HepG2 (cell line): ENCODE measurements around the gene SLC36A3. TPM values are rescaled to one million over a fixed set of nuclear protein-coding genes. Genes with fewer than 3 reads are reported as not detected.

Experiments used
- CBX1 ChIP-seq: IDR thresholded peaks from one replicate; pipeline ENCODE4 v1.6.1; 2016; ENCODE audit warnings: antibody characterized with exemption, low read depth
- GABPB1 ChIP-seq: IDR thresholded peaks from 2 replicates; pipeline ENCODE4 v1.6.1; 2016; ENCODE audit warnings: mild to moderate bottlenecking, missing genetic modification reagents, moderate library complexity, missing compliant biosample characterization
- GATA4 ChIP-seq: sonication (generic); IDR thresholded peaks from 2 replicates; pipeline ENCODE4 v1.6.1; 2016; ENCODE audit warnings: antibody characterized with exemption, low read depth, borderline replicate concordance
- KAT2B ChIP-seq: fragments of 150-350 bp; IDR thresholded peaks from 2 replicates; pipeline ENCODE4 v1.6.1; 2014; ENCODE audit warnings: low read depth, low read length, borderline replicate concordance
- MED1 ChIP-seq: sonication (generic); formaldehyde crosslinking; IDR thresholded peaks from 2 replicates; pipeline ENCODE4 v1.4.0; 2020; ENCODE audit warnings: missing genetic modification reagents
- NCOA5 ChIP-seq: sonication (generic); formaldehyde crosslinking; IDR thresholded peaks from 2 replicates; pipeline ENCODE4 v1.4.0; 2020; ENCODE audit warnings: missing genetic modification reagents
- NFYC ChIP-seq: IDR thresholded peaks from 2 replicates; pipeline ENCODE4 v1.6.1; 2016; ENCODE audit warnings: missing genetic modification reagents, missing compliant biosample characterization
- ONECUT2 ChIP-seq: sonication (generic); formaldehyde crosslinking; IDR thresholded peaks from 2 replicates; pipeline ENCODE4 v1.4.0; 2020; ENCODE audit warnings: missing genetic modification reagents
- RBAK ChIP-seq: sonication (generic); formaldehyde crosslinking; IDR thresholded peaks from 2 replicates; pipeline ENCODE4 v1.5.1; 2020; ENCODE audit warnings: mild to moderate bottlenecking, missing genetic modification reagents
- SIN3B ChIP-seq: fragments of 150-350 bp; IDR thresholded peaks from 2 replicates; pipeline ENCODE4 v1.6.1; 2014; ENCODE audit warnings: low read length
- TOPORS ChIP-seq: sonication (generic); formaldehyde crosslinking; IDR thresholded peaks from 2 replicates; pipeline ENCODE4 v1.8.0; 2023; ENCODE audit warnings: mild to moderate bottlenecking, missing genetic modification reagents
- ZBTB42 ChIP-seq: sonication (generic); formaldehyde crosslinking; IDR thresholded peaks from 2 replicates; pipeline ENCODE4 v1.5.0; 2020; ENCODE audit warnings: mild to moderate bottlenecking, missing genetic modification reagents
- ZNF143 ChIP-seq: sonication (generic); formaldehyde crosslinking; IDR thresholded peaks from 2 replicates; pipeline ENCODE4 v1.4.0; 2020; ENCODE audit warnings: missing genetic modification reagents
- ZNF17 ChIP-seq: sonication (generic); formaldehyde crosslinking; IDR thresholded peaks from 2 replicates; pipeline ENCODE4 v1.5.0; 2020; ENCODE audit warnings: mild to moderate bottlenecking, missing genetic modification reagents
- ZNF205 ChIP-seq: IDR thresholded peaks from 2 replicates; pipeline ENCODE4 v1.6.1; 2018; ENCODE audit warnings: missing biosample characterization, missing genetic modification reagents
- ZNF251 ChIP-seq: sonication (generic); formaldehyde crosslinking; IDR thresholded peaks from 2 replicates; pipeline ENCODE4 v1.9.0; 2021; ENCODE audit warnings: mild to moderate bottlenecking, missing genetic modification reagents
- ZNF44 ChIP-seq: sonication (generic); formaldehyde crosslinking; IDR thresholded peaks from 2 replicates; pipeline ENCODE4 v1.5.1; 2020; ENCODE audit warnings: mild to moderate bottlenecking, missing genetic modification reagents
- ZNF468 ChIP-seq: sonication (generic); formaldehyde crosslinking; IDR thresholded peaks from 2 replicates; pipeline ENCODE4 v1.8.0; 2022; ENCODE audit warnings: mild to moderate bottlenecking, moderate library complexity, missing genetic modification reagents
- ZNF577 ChIP-seq: sonication (generic); formaldehyde crosslinking; IDR thresholded peaks from 2 replicates; pipeline ENCODE4 v1.4.0; 2020; ENCODE audit warnings: mild to moderate bottlenecking, low read depth, missing genetic modification reagents, borderline replicate concordance
- ZNF773 ChIP-seq: sonication (generic); formaldehyde crosslinking; IDR thresholded peaks from 2 replicates; pipeline ENCODE4 v1.4.0; 2020; ENCODE audit warnings: missing genetic modification reagents, borderline replicate concordance
- ZSCAN21 ChIP-seq: sonication (generic); formaldehyde crosslinking; IDR thresholded peaks from 2 replicates; pipeline ENCODE4 v1.8.0; 2022; ENCODE audit warnings: mild to moderate bottlenecking, missing genetic modification reagents, moderate library complexity, borderline replicate concordance
- polyA plus RNA-seq, 8 experiments: library from polyadenylated mRNA; depleted of rRNA in 3 of 8; stranded (reverse) in 7 of 8; unstranded in 1 of 8; fragments of >200 nt; fragmentation: Illumina TruSeq in 4 of 8; extraction: Trizol in 4 of 8; gene quantifications; 2 replicates each; pipeline versions ENCODE4 v1.2.1 to v1.2.3, GENCODE V29; 2011 to 2016; ENCODE audit warnings: low read depth in 4 of 8, missing spikeins in 1 of 8, mixed read lengths in 1 of 8; ENCODE audit not compliant: insufficient read depth in 1 of 8
- total RNA-seq, 5 experiments: library from RNA; depleted of rRNA; stranded (reverse); fragments of >200 nt; fragmentation: Illumina TruSeq; extraction: Trizol; gene quantifications; 2 replicates each; pipeline ENCODE4 v1.2.3, GENCODE V29; 2016; ENCODE audit warnings: low read depth in 1 of 5
- TF ChIP-seq, protein P1 (sequence below): sonication (generic); formaldehyde crosslinking; IDR thresholded peaks from 2 replicates; pipeline ENCODE4 v1.8.1; 2023; ENCODE audit warnings: mild to moderate bottlenecking, moderate library complexity, missing genetic modification reagents
- TF ChIP-seq, protein P2 (sequence below): sonication (generic); formaldehyde crosslinking; IDR thresholded peaks from 2 replicates; pipeline ENCODE4 v1.4.0; 2020; ENCODE audit warnings: mild to moderate bottlenecking, missing genetic modification reagents
- TF ChIP-seq, protein P3 (sequence below): sonication (generic); formaldehyde crosslinking; IDR thresholded peaks from 2 replicates; pipeline ENCODE4 v1.4.0; 2020; ENCODE audit warnings: low read depth, mild to moderate bottlenecking, missing genetic modification reagents
- TF ChIP-seq, protein P4 (sequence below): sonication (generic); formaldehyde crosslinking; IDR thresholded peaks from 2 replicates; pipeline ENCODE4 v1.8.0; 2022; ENCODE audit warnings: mild to moderate bottlenecking, missing genetic modification reagents
- TF ChIP-seq, protein P5 (sequence below): sonication (generic); formaldehyde crosslinking; conservative IDR thresholded peaks from 2 replicates; pipeline ENCODE4 v1.8.0; 2022; ENCODE audit warnings: missing genetic modification reagents

Gene SLC36A3
- total and polyA plus RNA-seq, 2 of the 13 experiments (the other 11 are each of a cell fraction or from before 2014, with no cell fraction given) = not detected

DNA sequence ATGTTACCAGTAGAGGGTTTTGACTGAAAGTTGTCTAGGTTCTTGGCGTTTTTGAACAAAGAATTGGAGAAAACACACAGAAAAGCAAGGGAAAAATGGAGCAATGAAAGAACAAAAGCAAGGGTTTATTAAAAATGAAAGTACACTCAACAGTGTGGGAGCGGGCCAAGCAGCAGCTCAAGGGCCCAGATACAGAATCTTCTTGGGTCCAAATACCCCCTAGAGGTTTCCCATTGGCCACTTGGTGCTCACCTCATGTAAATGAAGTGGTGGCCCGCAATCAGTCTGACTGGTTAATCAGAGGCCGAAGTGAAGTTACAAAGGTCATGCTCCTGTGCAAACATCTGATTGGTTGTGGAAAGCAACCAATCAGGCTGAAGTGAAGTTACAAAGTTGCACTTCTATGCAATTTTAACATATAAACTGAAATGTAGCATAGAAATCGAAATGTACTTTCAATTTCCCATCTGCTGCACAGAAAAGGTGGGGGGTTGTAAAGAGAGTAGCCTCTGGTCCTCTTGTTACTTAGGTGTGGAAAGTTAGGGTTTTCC lies 52.5 kb downstream of the SLC36A3 start (continued):
- TF ChIP-seq, protein P1, sequence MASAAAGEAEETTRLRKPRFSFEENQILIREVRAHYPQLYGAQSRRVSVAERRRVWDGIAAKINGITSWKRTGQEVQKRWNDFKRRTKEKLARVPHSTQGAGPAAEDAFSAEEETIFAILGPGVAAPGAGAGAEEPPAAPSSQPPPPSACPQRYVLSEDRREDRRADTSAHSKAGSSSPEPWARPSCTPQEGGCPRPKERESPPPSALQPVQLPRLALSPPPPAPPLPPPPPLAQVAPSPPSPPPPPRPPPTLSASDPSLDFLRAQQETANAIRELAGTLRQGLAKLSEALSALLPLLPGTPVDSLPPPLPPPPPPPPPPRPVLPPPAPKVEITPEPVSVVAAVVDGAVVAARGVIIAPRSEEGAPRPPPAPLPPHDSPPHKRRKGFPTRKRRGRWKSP (CRISPR knock-in tag) = no peak
- TF ChIP-seq ZSCAN21 = no peak
- TF ChIP-seq ZNF205 (CRISPR knock-in tag) = no peak
- no peak for TF ChIP-seq ZNF143 (CRISPR knock-in tag)
- TF ChIP-seq KAT2B = no peak
- no peak for TF ChIP-seq ONECUT2 (CRISPR knock-in tag)
- TF ChIP-seq GABPB1 (CRISPR knock-in tag) = no peak
- TF ChIP-seq ZNF44 (CRISPR knock-in tag) = no peak
- peak; percentile 11; the same call in 1 of the 2 replicates for TF ChIP-seq MED1
- TF ChIP-seq CBX1 = no peak
- 0 out of 2 replicates have a peak, but pooled peaks have one; percentile 46 for TF ChIP-seq TOPORS (CRISPR knock-in tag)
- TF ChIP-seq, protein P2, sequence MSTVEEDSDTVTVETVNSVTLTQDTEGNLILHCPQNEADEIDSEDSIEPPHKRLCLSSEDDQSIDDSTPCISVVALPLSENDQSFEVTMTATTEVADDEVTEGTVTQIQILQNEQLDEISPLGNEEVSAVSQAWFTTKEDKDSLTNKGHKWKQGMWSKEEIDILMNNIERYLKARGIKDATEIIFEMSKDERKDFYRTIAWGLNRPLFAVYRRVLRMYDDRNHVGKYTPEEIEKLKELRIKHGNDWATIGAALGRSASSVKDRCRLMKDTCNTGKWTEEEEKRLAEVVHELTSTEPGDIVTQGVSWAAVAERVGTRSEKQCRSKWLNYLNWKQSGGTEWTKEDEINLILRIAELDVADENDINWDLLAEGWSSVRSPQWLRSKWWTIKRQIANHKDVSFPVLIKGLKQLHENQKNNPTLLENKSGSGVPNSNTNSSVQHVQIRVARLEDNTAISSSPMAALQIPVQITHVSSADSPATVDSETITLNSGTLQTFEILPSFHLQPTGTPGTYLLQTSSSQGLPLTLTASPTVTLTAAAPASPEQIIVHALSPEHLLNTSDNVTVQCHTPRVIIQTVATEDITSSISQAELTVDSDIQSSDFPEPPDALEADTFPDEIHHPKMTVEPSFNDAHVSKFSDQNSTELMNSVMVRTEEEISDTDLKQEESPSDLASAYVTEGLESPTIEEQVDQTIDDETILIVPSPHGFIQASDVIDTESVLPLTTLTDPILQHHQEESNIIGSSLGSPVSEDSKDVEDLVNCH = no peak
- TF ChIP-seq GATA4 = peak; percentile 9; the same call in 1 of the 2 replicates
- TF ChIP-seq, protein P3, sequence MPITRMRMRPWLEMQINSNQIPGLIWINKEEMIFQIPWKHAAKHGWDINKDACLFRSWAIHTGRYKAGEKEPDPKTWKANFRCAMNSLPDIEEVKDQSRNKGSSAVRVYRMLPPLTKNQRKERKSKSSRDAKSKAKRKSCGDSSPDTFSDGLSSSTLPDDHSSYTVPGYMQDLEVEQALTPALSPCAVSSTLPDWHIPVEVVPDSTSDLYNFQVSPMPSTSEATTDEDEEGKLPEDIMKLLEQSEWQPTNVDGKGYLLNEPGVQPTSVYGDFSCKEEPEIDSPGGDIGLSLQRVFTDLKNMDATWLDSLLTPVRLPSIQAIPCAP (CRISPR knock-in tag) = no peak
- no peak for TF ChIP-seq ZNF577 (CRISPR knock-in tag)
- TF ChIP-seq NCOA5 (CRISPR knock-in tag) = no peak
- TF ChIP-seq, protein P4, sequence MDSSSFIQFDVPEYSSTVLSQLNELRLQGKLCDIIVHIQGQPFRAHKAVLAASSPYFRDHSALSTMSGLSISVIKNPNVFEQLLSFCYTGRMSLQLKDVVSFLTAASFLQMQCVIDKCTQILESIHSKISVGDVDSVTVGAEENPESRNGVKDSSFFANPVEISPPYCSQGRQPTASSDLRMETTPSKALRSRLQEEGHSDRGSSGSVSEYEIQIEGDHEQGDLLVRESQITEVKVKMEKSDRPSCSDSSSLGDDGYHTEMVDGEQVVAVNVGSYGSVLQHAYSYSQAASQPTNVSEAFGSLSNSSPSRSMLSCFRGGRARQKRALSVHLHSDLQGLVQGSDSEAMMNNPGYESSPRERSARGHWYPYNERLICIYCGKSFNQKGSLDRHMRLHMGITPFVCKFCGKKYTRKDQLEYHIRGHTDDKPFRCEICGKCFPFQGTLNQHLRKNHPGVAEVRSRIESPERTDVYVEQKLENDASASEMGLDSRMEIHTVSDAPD (CRISPR knock-in tag) = no peak
- TF ChIP-seq ZNF468 (CRISPR knock-in tag) = no peak
- TF ChIP-seq ZNF773 (CRISPR knock-in tag) = no peak
- TF ChIP-seq SIN3B = no peak
- peak; percentile 83 for TF ChIP-seq NFYC
- TF ChIP-seq, protein P5, sequence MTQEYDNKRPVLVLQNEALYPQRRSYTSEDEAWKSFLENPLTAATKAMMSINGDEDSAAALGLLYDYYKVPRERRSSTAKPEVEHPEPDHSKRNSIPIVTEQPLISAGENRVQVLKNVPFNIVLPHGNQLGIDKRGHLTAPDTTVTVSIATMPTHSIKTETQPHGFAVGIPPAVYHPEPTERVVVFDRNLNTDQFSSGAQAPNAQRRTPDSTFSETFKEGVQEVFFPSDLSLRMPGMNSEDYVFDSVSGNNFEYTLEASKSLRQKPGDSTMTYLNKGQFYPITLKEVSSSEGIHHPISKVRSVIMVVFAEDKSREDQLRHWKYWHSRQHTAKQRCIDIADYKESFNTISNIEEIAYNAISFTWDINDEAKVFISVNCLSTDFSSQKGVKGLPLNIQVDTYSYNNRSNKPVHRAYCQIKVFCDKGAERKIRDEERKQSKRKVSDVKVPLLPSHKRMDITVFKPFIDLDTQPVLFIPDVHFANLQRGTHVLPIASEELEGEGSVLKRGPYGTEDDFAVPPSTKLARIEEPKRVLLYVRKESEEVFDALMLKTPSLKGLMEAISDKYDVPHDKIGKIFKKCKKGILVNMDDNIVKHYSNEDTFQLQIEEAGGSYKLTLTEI = no peak
- TF ChIP-seq ZNF17 (CRISPR knock-in tag) = no peak
- TF ChIP-seq ZBTB42 (CRISPR knock-in tag) = no peak
- no peak for TF ChIP-seq ZNF251 (CRISPR knock-in tag)
- TF ChIP-seq RBAK = no peak
